Aorta (tissue), 5 donors: ENCODE measurements around the gene MYO1A. TPM values are rescaled to one million over a fixed set of nuclear protein-coding genes. Genes with fewer than 3 reads are reported as not detected.
"Not testable (repeated sequence)": the region's sequence is repeated elsewhere in the genome, so short reads cannot be mapped to it uniquely, and the experiment has no call there.

Source experiments
- ATAC-seq: fragments of 200-7000 bp; cut with Tn5 transposase; one replicate; pipeline ENCODE4 v1.9.1; 2022; ENCODE audit warnings: moderate library complexity; ENCODE audit not compliant: low FRiP score
- DNase-seq, 2 donors: peaks; one replicate each; pipeline ENCODE4 v3.0.0-alpha.2; 2020
- H3K27ac ChIP-seq, 2 donors: one replicate each; pipeline ENCODE4 v1.5.1; 2013; ENCODE audit warnings: low read length in 2 of 2, mild to moderate bottlenecking in 2 of 2, moderate library complexity in 2 of 2, control low read depth in 1 of 2, inconsistent platforms in 1 of 2, low read depth in 1 of 2
- H3K27me3 ChIP-seq, 2 donors: one replicate each; pipeline ENCODE4 v1.6.1; 2013; ENCODE audit warnings: control low read depth in 1 of 2, low read length in 1 of 2, mild to moderate bottlenecking in 1 of 2, moderate library complexity in 1 of 2; ENCODE audit not compliant: insufficient read depth in 2 of 2, control insufficient read depth in 1 of 2
- H3K36me3 ChIP-seq, 2 donors: one replicate each; pipeline ENCODE4 v1.6.1; 2013; ENCODE audit warnings: control low read depth in 1 of 2, low read length in 1 of 2, mild to moderate bottlenecking in 1 of 2; ENCODE audit not compliant: insufficient read depth in 2 of 2, control insufficient read depth in 1 of 2
- H3K4me1 ChIP-seq, 2 donors: one replicate each; pipeline ENCODE4 v1.6.1; 2013; ENCODE audit warnings: low read length in 2 of 2, control low read depth in 1 of 2, mild to moderate bottlenecking in 1 of 2, moderate library complexity in 1 of 2; ENCODE audit not compliant: insufficient read depth in 2 of 2, control insufficient read depth in 1 of 2
- H3K4me3 ChIP-seq, 2 donors: one replicate each; pipeline ENCODE4 v1.5.1; 2013; ENCODE audit warnings: low read length in 2 of 2, control low read depth in 1 of 2, mild to moderate bottlenecking in 1 of 2
- H3K9me3 ChIP-seq: one replicate; pipeline ENCODE4 v1.6.1; 2013; ENCODE audit warnings: mild to moderate bottlenecking, low read length; ENCODE audit not compliant: control insufficient read depth
- WGBS, 2 donors: extraction: QIAGEN DNeasy Blood & Tissue Kit; methylation state at CpG; one replicate each; pipeline ENCODE4 v1.1.7; 2013; 5-methylcytosine and 5-hydroxymethylcytosine counted together
- intact Hi-C, 2 donors: fragments of 100-400 bp; cut with DNase I; formaldehyde crosslinking; loops; one replicate each; pipeline versions ENCODE4 v1.14.2 to v1.15.0; 2022
- polyA plus RNA-seq, 2 donors: library from polyadenylated mRNA; stranded (reverse); fragments of 200-250 nt; gene quantifications; one replicate each; pipeline ENCODE4 v1.2.3, GENCODE V29; 2013
- total RNA-seq, 2 donors: library from RNA; stranded (reverse); fragmentation: NEBNext Ultra II Directional; extraction: Animal tissue kit (Norgen Biotek cat#: 25700); gene quantifications; one replicate each; pipeline ENCODE4 v1.2.1, GENCODE V29; 2021
- donor health status: healthy with polysubstance abuse.
- donor health status: Bipolar disorder and iron deficiency.
- donor health status: DM: no; HTN: no; CAD: no.
- donor health status: DM: no; HTN: no; CAD: no.
- donor health status: DM: yes; HTN: yes; CAD: no.

MYO1A gene
- total and polyA plus RNA-seq, 4 donors, result 0.05 to 77.4 (median 1.0) TPM

DNA sequence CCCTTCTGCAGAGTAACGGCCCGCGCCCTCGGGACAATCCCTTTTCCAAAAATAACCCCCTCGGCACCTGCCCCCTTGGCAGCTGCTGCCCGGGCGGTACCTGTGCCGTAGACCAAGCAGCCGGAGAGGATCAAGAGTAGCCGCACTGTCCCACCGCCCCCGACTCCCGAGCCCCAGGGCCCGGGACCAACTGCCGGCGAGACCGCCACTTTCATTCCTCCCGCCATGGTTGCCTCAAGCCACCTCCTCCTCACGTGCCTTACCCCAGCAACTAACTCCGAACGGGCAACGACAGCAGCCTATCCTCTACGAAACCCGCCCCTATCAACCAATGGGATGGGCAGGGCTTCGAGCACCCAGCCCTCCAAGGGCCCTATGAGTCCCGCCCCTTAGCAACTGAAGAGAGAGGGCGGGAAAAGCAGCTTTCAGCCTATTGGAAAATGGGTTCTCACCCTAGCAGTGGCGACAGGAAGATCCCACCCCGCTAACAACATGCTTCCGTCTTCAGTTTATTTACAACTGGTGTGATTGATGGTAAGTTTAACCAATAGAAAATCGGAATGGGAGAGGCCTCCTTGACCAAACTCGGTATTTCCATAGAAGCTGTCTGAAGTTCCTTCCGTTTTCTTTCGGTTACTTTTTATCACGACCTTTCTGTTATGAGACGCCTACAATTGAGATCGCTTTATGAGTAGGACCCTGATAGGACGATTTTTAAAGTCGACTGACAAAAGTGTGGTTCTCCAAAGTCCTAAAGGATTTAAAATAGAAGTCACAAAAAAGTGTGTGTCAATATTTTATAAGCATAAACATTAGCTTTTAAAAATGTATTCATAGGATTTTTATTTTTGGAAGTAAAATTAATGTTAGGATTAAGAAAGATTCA lies 28.8 kb upstream of the MYO1A start, which contains the start of gene NEMP1:
Gene NEMP1 (minus strand): TSS at position 273 of the 886 bp plus-strand sequence. CDS start 46 bp downstream, at position 227.
- DNase-seq (peak; percentile 94 to 97), ATAC-seq (peak; percentile 100)
- Histone ChIP-seq H3K9me3 (no peaks in the 10 kb centered on the region), H3K4me3 (peak within 1 kb of the TSS; percentile 33 to 45), H3K27me3 (no peaks in the 10 kb centered on the region), H3K4me1 (no peaks in the 10 kb centered on the region), H3K27ac (peak within 1 kb of the TSS; percentile 55 to 87), H3K36me3 (no peaks in the 10 kb centered on the region)
- WGBS, 2 donors, result 0 to 1% methylated on average over 39 of the region's 39 CpGs
- intact Hi-C loops, result no loop called here

DNA sequence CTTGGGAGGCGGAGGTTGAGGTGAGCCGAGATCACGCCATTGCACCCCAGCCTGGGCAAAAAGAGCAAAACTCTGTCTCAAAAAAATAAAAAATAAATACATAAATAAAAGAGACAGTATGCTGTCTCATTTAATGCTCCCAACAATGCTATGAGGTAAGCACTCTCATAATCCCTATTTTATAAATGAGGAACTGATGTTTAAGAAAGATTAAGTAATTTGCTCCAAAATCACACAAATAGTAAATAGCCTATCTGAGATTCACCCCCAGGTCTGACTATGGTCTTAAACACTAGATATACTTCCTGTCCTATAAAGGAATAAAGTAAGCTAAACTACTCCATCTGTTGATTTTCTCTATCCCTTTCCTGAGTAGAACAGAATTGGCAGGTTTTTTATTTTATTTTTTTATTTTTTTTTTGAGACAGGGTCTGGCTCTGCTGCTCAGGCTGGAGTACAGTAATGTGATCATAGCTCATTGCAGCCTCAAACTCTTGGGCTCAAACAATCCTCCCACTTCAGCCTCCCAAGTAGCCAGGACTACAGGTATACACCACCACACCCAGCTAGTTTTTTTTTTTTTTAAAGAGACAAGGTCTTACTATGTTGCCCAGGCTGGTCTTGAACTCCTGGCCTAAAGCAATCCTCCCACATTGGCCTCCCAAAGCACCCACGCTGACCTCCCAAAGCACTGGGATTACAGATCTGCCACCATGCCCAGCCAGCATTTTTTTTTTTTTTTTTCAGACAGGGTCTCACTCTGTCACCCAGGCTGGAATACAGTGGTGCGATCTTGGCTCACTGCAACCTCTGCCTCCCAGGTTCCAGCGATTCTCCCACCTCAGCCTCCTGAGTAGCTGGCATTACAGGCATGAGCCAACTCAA lies 23.9 kb upstream of the MYO1A start:
- H3K9me3 ChIP-seq, ATAC-seq, DNase-seq, H3K36me3 ChIP-seq, H3K27ac ChIP-seq, H3K4me3 ChIP-seq, H3K27me3 ChIP-seq, H3K4me1 ChIP-seq: not testable (repeated sequence)
- 76 to 80% methylated on average over 6 of the region's 6 CpGs for WGBS, 2 donors
- intact Hi-C loops, result loop anchor here in 1 of 2 donors (2.0 to 5.0 kb wide), 2 partner anchors 17 to 108 kb away; no protein-coding TSS in a partner anchor

DNA sequence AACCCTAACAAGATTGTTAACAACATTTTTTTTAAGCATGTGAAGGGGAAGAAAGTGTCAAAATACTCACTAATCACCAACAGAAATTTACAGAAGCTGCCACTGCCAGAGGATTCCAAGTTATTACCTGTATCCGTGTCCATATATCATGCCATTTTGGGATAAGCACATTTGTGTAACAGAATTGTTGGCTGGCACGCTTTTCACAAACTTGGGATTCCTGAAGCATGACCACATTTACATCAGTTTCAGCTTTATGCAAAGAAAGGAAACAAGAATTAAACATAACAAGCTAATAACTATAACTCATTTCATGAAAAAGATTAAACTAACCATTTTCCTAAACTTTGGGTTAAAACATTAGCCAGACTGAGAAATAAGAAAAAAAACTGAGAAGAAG lies 22.7 kb upstream of the MYO1A start:
- ATAC-seq (no peak), DNase-seq (no peak)
- H3K9me3 ChIP-seq, result no peaks in the 10 kb centered on the region
- intact Hi-C loops, result loop anchor here in 1 of 2 donors (5.0 kb wide), 1 partner anchor 110 kb away; no protein-coding TSS in a partner anchor
- no peak overlapping the region for H3K27ac ChIP-seq
- H3K4me3 ChIP-seq, result no peak overlapping the region
- H3K36me3 ChIP-seq, result no peaks in the 10 kb centered on the region
- peaks cover 0 to 5% of the 10 kb centered on the region in 2 donors for H3K4me1 ChIP-seq
- no peaks in the 10 kb centered on the region for H3K27me3 ChIP-seq
- 3 to 10% methylated on average over 2 of the region's 2 CpGs for WGBS, 2 donors

DNA sequence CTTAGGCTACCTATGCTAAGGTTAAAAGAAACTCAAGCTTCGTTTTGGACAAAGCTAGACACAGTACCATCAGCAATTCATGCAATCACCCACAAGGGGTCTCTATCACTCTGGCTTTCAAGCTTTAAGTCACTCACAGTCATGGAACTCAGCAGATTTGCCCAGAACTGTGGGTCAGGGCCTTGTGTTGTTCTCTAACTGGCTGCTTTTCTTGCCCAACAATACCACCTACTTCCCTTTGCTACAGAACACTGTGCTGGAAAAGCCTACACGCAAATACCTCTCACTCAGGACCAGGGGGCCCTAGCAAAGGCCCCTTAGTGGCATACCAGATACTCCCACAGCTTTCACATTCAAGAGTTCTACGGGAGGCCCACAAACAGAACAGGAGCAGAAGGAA lies 19.6 kb upstream of the MYO1A start:
- H3K36me3 ChIP-seq, result no peaks in the 10 kb centered on the region
- H3K27me3 ChIP-seq, result no peaks in the 10 kb centered on the region
- H3K27ac ChIP-seq, result peak overlapping the region; percentile 80 to 88
- DNase-seq (peak in 1 of 2 donors; percentile 76), ATAC-seq (peak; percentile 96)
- H3K9me3 ChIP-seq, result no peaks in the 10 kb centered on the region
- intact Hi-C loops, result loop anchor here (1.0 to 10.0 kb wide), 3 partner anchors 43 to 315 kb away; partner anchors contain the start of gene PRIM1 (in 1 of the 2)
- H3K4me3 ChIP-seq, result no peak overlapping the region
- 7% methylated on average over 3 of the region's 3 CpGs for WGBS, 2 donors
- peaks cover 0 to 5% of the 10 kb centered on the region in 2 donors for H3K4me1 ChIP-seq

DNA sequence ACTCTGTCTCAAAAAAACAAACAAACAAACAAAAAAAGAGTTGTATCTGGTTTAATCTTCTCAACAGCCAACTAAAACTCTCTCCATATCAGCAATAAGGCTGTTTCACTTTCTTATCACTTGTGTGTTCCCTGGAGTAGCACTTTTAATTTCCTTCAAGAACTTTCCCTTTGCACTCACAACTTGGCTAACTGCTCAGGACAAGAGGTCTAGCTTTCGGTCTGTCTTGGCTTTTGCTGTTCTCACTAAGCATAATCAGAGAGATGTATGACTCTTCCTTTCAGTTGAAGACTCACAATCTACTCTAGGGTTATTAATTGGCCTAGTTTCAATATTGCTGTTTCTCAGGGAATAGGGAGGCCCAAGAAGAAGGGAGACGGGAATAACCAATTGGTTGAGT lies 16.3 kb upstream of the MYO1A start:
- 72 to 80% methylated on average over 2 of the region's 2 CpGs for WGBS, 2 donors

DNA sequence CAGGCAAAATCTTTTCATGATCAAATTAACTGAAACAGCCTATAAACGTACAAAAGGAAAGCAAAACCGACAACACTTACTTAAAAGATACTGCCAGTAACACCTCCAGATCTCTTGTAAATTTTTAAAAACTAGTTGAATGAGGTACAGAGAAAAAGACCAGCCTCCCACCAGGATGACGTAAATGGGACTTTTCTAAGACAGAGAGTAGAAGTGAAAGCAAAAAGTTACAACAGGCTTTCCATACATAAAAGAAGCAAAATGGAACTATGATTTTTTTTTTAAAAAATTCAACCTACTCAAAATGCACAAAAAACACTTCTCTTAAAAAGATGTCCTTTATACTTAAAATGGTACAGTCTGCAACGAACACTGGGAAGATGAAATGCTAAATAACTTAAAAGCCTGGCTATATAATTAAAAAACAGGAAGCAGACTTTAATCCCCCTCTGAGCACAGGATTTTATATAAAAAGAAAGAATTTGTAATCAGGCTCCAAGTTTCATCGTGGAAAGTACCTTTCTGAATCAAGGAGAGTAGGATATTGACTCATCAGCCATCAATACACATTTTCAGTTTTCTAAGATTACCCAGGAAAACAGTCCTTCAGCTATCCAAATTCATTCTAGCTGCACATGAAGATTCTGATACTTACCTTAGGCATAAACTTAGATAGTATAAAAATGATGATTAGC lies 14.2 kb upstream of the MYO1A start:
- WGBS, 2 donors, result 80 to 82% methylated on average over 5 of the region's 5 CpGs
- Histone ChIP-seq H3K4me1 (no peaks in the 10 kb centered on the region), H3K9me3 (no peaks in the 10 kb centered on the region), H3K27ac (no peak overlapping the region), H3K27me3 (no peaks in the 10 kb centered on the region), H3K4me3 (no peak overlapping the region), H3K36me3 (peaks cover 5% of the 10 kb centered on the region in 2 donors)
- intact Hi-C loops, result loop anchor here in 1 of 2 donors (5.0 to 10.0 kb wide), 2 partner anchors 57 to 309 kb away; partner anchors contain the start of genes PRIM1 and ZBTB39
- ATAC-seq (no peak), DNase-seq (no peak)

More for the DNA sequence above, 16.3 kb upstream of the MYO1A start:
- H3K36me3 ChIP-seq, result peaks cover 0 to 2% of the 10 kb centered on the region in 2 donors
- H3K4me3 ChIP-seq, result no peak overlapping the region
- H3K4me1 ChIP-seq, result no peaks in the 10 kb centered on the region
- H3K27ac ChIP-seq, result no peak overlapping the region
- H3K27me3 ChIP-seq, result no peaks in the 10 kb centered on the region
- DNase-seq (no peak), ATAC-seq (no peak)
- intact Hi-C loops, result loop anchor here (5.0 to 10.0 kb wide), 2 partner anchors 116 to 311 kb away; partner anchors contain the start of gene PRIM1 (in 1 of the 2)
- H3K9me3 ChIP-seq, result no peaks in the 10 kb centered on the region

DNA sequence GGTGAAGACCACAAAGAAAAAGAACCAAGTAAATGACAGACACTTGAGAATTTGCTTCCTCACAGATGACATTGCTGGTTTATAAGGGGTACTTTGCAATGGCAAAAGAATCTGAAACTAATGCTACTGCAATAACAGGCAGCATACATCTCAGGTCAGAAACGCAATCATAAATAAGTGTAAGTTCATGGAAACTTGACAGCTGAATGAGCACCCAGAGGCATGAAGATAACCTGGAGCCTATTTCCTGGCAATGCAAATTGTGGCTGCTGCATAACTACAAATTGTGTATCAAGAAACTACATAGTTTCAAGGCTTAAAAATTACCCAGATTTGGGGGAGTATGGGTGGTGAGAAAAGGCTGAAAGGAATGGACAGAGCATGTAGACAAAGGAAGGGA lies 8.5 kb upstream of the MYO1A start:
- Histone ChIP-seq H3K27ac (no peak overlapping the region), H3K4me1 (no peaks in the 10 kb centered on the region), H3K9me3 (no peaks in the 10 kb centered on the region), H3K27me3 (no peaks in the 10 kb centered on the region), H3K4me3 (no peak overlapping the region), H3K36me3 (peaks cover 9 to 12% of the 10 kb centered on the region in 2 donors)
- ATAC-seq, result no peak
- intact Hi-C loops, result no loop called here
- WGBS, 2 donors, result 86 to 90% methylated on average over 1 of the region's 1 CpG
- no peak for DNase-seq
